Progenitor cell of endocrine pancreas (in vitro differentiated cells): ENCODE results near the gene ANO6. TPM values are rescaled to one million over a fixed set of nuclear protein-coding genes. Genes with fewer than 3 reads are reported as not detected.

ENCODE experiments used
- DNase-seq: peaks from one replicate; pipeline ENCODE4 v3.0.0; 2021; ENCODE audit warnings: low spot score; ENCODE audit not compliant: unreplicated experiment
- H3K27ac Mint-ChIP-seq: 2 replicates; pipeline ENCODE4 v1.8.0; 2021; ENCODE audit warnings: mild to moderate bottlenecking, moderate library complexity, mixed read lengths
- H3K27me3 Mint-ChIP-seq: 2 replicates; pipeline ENCODE4 v1.8.0; 2021; ENCODE audit warnings: mixed read lengths
- H3K36me3 Mint-ChIP-seq: 2 replicates; pipeline ENCODE4 v1.8.0; 2022; ENCODE audit warnings: mixed read lengths; ENCODE audit not compliant: insufficient read depth
- H3K4me1 Mint-ChIP-seq: 2 replicates; pipeline ENCODE4 v1.8.0; 2021; ENCODE audit warnings: low read depth, mixed read lengths
- H3K4me3 Mint-ChIP-seq: 2 replicates; pipeline ENCODE4 v1.8.0; 2021; ENCODE audit warnings: low read depth, mild to moderate bottlenecking, moderate library complexity, mixed read lengths
- H3K9me3 Mint-ChIP-seq: 2 replicates; pipeline ENCODE4 v1.8.0; 2021; ENCODE audit warnings: low read depth, mixed read lengths
- CTCF ChIP-seq: fragments of 200-600 bp; sonication (generic); IDR thresholded peaks from one replicate; pipeline ENCODE4 v1.5.0; 2021; ENCODE audit warnings: antibody characterized with exemption, mild to moderate bottlenecking; ENCODE audit not compliant: unreplicated experiment
- total RNA-seq: library from RNA; stranded (reverse); gene quantifications from 2 replicates; pipeline ENCODE4 v1.2.1, GENCODE V29; 2021

Gene ANO6
- total RNA-seq, 1 donor from 2014 or later: 39.2 TPM

- Mint-ChIP-seq H3K4me1 (no peaks in the 10 kb centered on the region), H3K27me3 (no peaks in the 10 kb centered on the region), H3K27ac (no peak overlapping the region), H3K9me3 (peaks cover 26% of the 10 kb centered on the region), H3K4me3 (no peak overlapping the region), H3K36me3 (peaks cover 57% of the 10 kb centered on the region)
- no peak for DNase-seq
- TF ChIP-seq CTCF: no peak
These were observed 148.0 kb downstream of the ANO6 start for GRCh38 chr12:45363903-45364302.

GRCh38 chr12:45368841-45369489 is 153.1 kb downstream of the ANO6 start:
- no peak for DNase-seq
- peaks cover 20% of the 10 kb centered on the region for H3K9me3 Mint-ChIP-seq
- peaks cover 42% of the 10 kb centered on the region for H3K36me3 Mint-ChIP-seq
- no peaks in the 10 kb centered on the region for H3K4me1 Mint-ChIP-seq
- no peak for TF ChIP-seq CTCF
- no peak overlapping the region for H3K4me3 Mint-ChIP-seq
- H3K27me3 Mint-ChIP-seq: no peaks in the 10 kb centered on the region
- H3K27ac Mint-ChIP-seq: no peak overlapping the region

GRCh38 chr12:45377815-45378214 is 161.9 kb downstream of the ANO6 start:
- Mint-ChIP-seq H3K4me1 (no peaks in the 10 kb centered on the region), H3K36me3 (peaks cover 13% of the 10 kb centered on the region), H3K27me3 (no peaks in the 10 kb centered on the region), H3K4me3 (no peak overlapping the region), H3K9me3 (no peaks in the 10 kb centered on the region), H3K27ac (no peak overlapping the region)
- no peak for DNase-seq
- TF ChIP-seq CTCF: no peak

- Mint-ChIP-seq H3K27me3 (no peaks in the 10 kb centered on the region), H3K27ac (no peak overlapping the region), H3K36me3 (peaks cover 18% of the 10 kb centered on the region), H3K4me3 (no peak overlapping the region), H3K4me1 (no peaks in the 10 kb centered on the region), H3K9me3 (no peaks in the 10 kb centered on the region)
- TF ChIP-seq CTCF: no peak
- DNase-seq: no peak
These were observed 163.4 kb downstream of the ANO6 start for GRCh38 chr12:45379261-45379660.

- no peak overlapping the region for H3K27ac Mint-ChIP-seq
- H3K4me1 Mint-ChIP-seq: no peaks in the 10 kb centered on the region
- H3K27me3 Mint-ChIP-seq: no peaks in the 10 kb centered on the region
- DNase-seq: no peak
- peaks cover 22% of the 10 kb centered on the region for H3K36me3 Mint-ChIP-seq
- TF ChIP-seq CTCF: no peak
- H3K4me3 Mint-ChIP-seq: no peak overlapping the region
- H3K9me3 Mint-ChIP-seq: no peaks in the 10 kb centered on the region
These were observed 165.5 kb downstream of the ANO6 start for GRCh38 chr12:45381351-45381750.
